Loucy (cell line): Measurements from ENCODE around the gene GNAO1.

Experiments used
- EZH2phosphoT487 ChIP-seq: fragments of 200-600 bp; IDR thresholded peaks from 2 replicates; pipeline ENCODE4 v1.6.1; 2018; ENCODE audit warnings: antibody characterized with exemption, mild to moderate bottlenecking, moderate library complexity, borderline replicate concordance
- TF ChIP-seq, protein P1 (sequence below): fragments of 200-600 bp; sonication (generic); conservative IDR thresholded peaks from 2 replicates; pipeline ENCODE4 v1.5.1; 2014; ENCODE audit warnings: mild to moderate bottlenecking, antibody characterized with exemption, low read length

DNA sequence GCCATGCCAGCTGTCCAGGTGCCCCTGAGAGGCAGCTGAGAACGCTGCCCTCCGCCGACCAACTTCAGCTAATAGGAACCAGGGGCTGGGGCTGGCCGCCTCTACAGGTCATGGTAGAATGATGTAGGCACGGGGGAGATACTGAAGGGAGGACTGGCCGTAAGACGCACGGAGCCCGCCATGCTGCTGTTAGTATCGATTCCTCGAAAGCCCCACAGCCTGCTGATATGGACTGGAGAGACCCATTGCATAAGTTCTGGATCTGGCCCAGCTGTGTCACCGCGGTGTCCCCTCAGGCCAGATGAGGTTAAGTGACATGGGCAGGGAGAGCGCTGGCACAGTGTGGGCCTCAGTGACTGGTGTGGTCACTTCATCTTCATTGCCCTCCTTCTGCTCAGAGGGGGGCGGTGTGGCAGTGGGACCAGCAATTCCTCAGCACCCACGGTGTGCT is 158.4 kb downstream of the GNAO1 start:
- TF ChIP-seq EZH2phosphoT487: no peak
- TF ChIP-seq, protein P1, sequence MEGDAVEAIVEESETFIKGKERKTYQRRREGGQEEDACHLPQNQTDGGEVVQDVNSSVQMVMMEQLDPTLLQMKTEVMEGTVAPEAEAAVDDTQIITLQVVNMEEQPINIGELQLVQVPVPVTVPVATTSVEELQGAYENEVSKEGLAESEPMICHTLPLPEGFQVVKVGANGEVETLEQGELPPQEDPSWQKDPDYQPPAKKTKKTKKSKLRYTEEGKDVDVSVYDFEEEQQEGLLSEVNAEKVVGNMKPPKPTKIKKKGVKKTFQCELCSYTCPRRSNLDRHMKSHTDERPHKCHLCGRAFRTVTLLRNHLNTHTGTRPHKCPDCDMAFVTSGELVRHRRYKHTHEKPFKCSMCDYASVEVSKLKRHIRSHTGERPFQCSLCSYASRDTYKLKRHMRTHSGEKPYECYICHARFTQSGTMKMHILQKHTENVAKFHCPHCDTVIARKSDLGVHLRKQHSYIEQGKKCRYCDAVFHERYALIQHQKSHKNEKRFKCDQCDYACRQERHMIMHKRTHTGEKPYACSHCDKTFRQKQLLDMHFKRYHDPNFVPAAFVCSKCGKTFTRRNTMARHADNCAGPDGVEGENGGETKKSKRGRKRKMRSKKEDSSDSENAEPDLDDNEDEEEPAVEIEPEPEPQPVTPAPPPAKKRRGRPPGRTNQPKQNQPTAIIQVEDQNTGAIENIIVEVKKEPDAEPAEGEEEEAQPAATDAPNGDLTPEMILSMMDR: no peak
